HG03139 (cell line): ENCODE measurements around the gene CLASRP.
"Not testable (repeated sequence)": the region's sequence is repeated elsewhere in the genome, so short reads cannot be mapped to it uniquely, and the experiment has no call there.

Experiments used
- ATAC-seq: cut with Tn5 transposase; IDR thresholded peaks from one replicate; pipeline ENCODE4 v1.9.1; 2021; ENCODE audit not compliant: unreplicated experiment

Gene CLASRP

DNA sequence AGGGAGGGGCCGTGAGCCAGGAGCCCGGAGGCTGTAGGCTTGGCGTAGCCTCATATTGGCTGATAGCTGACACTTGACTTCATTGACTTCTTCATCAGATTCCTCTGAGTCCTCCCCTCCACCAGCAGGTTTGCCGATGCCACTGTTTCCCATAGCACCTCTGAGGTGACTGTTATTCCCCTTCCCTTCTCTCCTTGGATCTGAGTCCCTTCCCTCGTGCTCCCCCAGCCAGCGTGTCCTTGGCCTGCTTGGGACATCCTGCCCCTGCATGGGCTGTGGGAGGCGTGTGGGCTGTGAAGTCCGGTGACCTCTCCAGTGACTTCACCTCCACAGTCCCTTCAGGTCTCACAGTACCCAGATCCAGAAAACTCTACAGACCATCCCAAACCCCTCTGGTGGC is 63.0 kb downstream of the CLASRP start:
- ATAC-seq, result no peak

- no peak for ATAC-seq
Measured at GRCh38 chr19:45102481-45102880, 63.6 kb downstream of the CLASRP start.

GRCh38 chr19:45103156-45103507 is 64.3 kb downstream of the CLASRP start:
- ATAC-seq, result no peak

- no peak for ATAC-seq
Measured at GRCh38 chr19:45103508-45104319, 64.9 kb downstream of the CLASRP start.

- ATAC-seq, result no peak
Measured at GRCh38 chr19:45104658-45105349, 66.0 kb downstream of the CLASRP start.

- not testable (repeated sequence) for ATAC-seq
Measured at GRCh38 chr19:45106363-45106762, 67.5 kb downstream of the CLASRP start.

GRCh38 chr19:45107621-45108150 is 68.8 kb downstream of the CLASRP start:
- ATAC-seq, result no peak

DNA sequence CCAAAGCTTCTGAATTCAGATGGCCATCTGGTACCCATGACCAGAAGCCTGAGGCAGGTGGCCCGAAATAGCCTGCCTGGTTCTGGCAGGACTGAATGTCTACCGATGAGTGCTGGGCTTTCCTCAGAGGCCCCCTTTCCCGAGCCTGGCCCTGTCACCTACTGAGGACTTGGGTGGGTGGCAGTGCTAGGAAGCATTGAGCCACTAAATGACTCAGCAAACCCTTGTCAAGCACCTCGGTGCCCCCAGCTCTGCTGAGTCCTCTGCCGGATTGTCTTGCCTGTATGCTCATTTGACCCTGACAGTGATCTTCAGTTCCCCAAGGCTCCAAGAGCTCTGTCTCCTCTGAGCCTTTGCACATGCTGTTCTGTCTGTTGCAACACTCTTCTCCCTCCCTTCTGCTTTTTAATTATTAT is 72.0 kb downstream of the CLASRP start:
- ATAC-seq, result no peak

DNA sequence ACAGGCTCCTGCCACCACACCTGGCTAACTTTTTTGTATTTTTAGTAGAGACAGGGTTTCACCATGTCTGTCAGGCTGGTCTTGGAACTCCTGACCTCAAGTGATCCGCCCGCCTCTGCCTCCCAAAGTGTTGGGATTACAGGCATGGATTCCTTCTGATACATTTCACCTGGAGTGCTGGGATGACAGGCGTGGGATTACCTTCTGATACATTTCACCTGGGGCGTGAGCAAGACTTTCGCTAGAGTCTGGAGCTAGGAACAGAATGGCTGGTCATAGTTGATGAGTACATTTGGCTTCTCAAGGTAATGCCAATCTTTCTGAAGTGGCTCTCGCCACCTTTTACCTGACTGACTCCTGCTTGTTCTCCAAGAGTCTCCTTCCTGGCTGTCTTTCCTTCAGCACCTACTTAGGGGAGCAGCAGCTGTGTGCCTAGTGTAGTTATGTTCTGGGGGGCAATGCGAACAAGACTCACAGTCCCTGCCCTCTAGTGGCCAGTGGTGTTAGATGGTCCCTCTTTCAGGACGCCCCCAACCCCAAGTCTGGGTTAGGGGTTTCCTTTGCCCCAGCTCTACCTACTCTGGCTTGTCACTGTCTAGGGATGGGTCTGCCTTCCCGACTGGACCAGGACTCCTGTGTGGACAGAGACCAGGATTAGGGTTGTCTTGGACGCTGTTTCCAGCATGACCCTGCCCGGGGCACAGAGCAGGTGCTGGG is 73.4 kb downstream of the CLASRP start:
- no peak for ATAC-seq

- ATAC-seq, result no peak
Measured at GRCh38 chr19:45113628-45114027, 74.8 kb downstream of the CLASRP start.

DNA sequence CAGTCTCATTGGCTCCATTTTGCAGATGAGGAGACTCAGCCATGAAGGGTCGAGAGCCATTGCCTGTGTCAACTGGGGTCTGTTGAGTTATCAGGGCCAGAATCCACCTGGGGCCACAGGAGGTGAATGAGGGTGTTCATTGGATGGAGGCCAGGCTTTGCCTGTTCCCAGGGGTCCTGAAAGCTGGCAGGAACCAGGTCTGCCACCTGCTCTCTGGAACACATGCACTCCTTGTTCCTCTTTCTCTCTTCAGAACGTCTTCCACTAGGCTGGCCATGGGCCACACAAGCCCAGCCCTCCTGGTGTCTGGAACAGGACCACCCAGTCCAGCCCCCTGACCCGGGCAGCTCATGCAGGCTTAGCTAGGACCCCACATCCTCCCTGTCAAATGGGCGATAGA is 75.3 kb downstream of the CLASRP start:
- ATAC-seq, result no peak

- no peak for ATAC-seq
Measured at GRCh38 chr19:45115809-45116615, 77.2 kb downstream of the CLASRP start.

DNA sequence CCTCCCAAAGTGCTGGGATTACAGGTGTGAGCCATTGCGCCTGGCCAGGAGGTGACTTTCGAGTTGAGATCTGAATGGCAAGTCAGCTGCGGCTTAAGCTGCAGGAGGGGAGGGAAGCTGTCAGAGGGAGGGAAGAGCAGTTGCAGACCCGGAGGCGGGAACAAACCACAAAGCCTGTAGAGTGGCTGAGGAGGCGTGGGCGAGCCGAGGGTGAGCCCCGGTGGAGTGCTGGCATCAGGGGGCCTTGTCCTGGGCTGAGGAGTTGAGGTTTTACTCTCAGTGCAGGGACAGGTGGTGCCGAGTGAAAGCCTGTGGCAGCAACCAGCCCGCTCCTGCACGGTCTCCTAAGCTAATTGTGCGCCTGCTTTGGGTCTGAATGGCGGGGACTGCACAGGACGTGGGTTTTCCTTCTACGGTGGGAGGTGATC is 78.3 kb downstream of the CLASRP start:
- ATAC-seq, result no peak

GRCh38 chr19:45117671-45118070 is 78.8 kb downstream of the CLASRP start:
- no peak for ATAC-seq

DNA sequence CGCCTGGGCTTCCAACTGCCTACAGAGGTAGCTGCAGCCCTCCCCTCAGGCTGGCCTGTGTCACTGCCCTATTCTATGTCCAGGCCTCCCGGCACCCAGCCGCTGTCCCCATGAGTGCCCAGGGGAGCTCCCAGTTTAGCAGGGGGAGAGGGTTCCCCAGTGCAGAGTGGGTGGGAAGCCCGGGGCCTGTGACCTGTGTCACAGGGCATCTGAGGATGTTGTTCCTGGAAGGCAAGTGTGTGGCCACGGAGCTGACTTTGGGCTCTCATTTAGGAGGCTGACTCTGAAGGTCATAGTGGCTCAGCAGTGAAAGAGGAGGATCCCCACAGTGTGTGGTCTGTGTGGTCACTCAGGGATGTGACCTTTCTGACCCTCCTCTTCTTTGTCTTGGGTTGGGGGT is 79.3 kb downstream of the CLASRP start:
- ATAC-seq, result no peak

DNA sequence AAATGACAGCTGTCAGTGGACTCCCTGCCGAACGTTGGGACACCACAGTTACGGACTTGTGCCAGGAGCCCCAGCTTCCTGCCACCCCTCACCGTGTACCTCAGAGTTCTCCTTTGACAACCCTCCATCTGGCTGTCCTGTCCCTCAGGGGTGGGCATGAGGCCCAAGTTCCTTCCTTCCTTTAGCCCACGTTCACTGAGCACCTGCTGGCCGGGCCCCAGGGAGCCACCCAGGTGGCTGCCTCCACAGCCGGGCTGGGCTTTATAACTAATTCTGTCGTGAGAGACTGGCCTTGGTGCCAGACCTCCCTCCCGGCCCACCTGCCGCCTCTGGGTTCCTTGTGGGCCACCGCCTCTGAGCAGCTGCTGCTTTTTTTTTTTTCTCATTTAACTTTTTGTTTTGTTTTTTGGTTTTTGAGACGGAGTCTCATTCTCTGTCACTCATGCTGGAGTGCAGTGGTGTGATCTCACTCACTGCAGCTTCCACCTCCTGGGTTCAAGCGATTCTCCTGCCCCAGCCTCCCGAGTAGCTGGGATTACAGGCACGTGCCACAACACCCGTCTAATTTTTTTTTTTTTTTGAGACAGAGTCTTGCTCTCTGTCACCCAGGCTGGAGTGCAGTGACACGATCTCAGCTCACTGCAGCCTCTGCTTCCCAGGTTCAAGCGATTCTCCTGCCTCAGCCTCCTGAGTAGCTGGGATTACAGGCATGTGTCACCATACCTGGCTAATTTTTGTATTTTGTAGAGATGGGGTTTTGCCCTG is 79.9 kb downstream of the CLASRP start:
- ATAC-seq, result not testable (repeated sequence)

DNA sequence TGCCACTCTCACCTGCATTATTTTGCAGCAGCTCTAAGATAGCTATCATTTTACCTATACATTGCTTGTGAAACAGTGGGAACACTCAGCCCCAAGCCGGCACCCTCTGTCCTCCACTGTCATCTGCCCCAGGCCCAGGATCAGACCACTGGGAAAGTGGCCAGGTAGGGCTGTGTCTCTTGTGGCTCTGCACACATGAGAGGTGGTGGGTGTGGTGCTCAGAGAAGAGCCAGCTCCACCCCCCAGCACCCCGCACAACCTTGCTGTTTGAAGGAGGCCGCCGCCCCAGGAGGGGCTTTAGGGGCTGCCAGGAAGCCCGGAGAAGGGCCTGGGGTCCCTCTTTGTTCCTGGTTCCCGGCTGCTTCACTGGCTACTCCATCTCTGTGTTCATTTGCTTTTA is 80.7 kb downstream of the CLASRP start:
- ATAC-seq, result no peak
